BJ (cell line): ENCODE results near the gene SEC14L5. TPM values are rescaled to one million over a fixed set of nuclear protein-coding genes. Genes with fewer than 3 reads are reported as not detected.
"Not testable (repeated sequence)": the region's sequence is repeated elsewhere in the genome, so short reads cannot be mapped to it uniquely, and the experiment has no call there.

Experiments
- CTCF ChIA-PET: fragments of 350-600 bp; formaldehyde crosslinking; extraction: SDS; loops from one replicate; lab custom pipeline; 2021; ENCODE audit warnings: antibody characterized with exemption, inconsistent platforms; lab: Yijun Ruan, JAX
- POLR2A ChIA-PET: fragments of 300-600 bp; sonication (Branson Sonifier 250); formaldehyde crosslinking; extraction: SDS; loops from one replicate; lab custom pipeline; 2021; ENCODE audit warnings: antibody characterized with exemption; lab: Charles Lee
- DNase-seq: peaks from one replicate; pipeline ENCODE4 v3.0.0-alpha.2; 2011; ENCODE audit warnings: low read depth
- H3K27me3 ChIP-seq: 2 replicates; pipeline ENCODE4 v1.6.0; 2011; ENCODE audit warnings: low read length; ENCODE audit not compliant: control insufficient read depth, insufficient read depth
- H3K36me3 ChIP-seq: 2 replicates; pipeline ENCODE4 v1.5.1; 2011; ENCODE audit warnings: low read length; ENCODE audit not compliant: control insufficient read depth, insufficient read depth
- H3K4me3 ChIP-seq: 2 replicates; pipeline ENCODE4 v1.5.1; 2011; ENCODE audit warnings: low read depth, mild to moderate bottlenecking, control low read depth, low read length
- CTCF ChIP-seq: IDR thresholded peaks from 2 replicates; pipeline ENCODE4 v1.5.1; 2011; ENCODE audit warnings: low read depth, mild to moderate bottlenecking, control low read depth, inconsistent platforms, low read length, moderate library complexity; ENCODE audit not compliant: insufficient read depth
- polyA plus RNA-seq: library from polyadenylated mRNA; depleted of rRNA; stranded (reverse); fragments of >200 nt; gene quantifications from 2 replicates; pipeline ENCODE4 v1.2.3, GENCODE V29; 2011

Gene SEC14L5
- polyA plus RNA-seq, 1 experiment: not detected

- H3K36me3 ChIP-seq: no peaks in the 10 kb centered on the region
- no peak for DNase-seq
- CTCF ChIA-PET: no interaction called here
- POLR2A ChIA-PET: no interaction called here
- no peak for TF ChIP-seq CTCF
- H3K4me3 ChIP-seq: no peak overlapping the region
- no peaks in the 10 kb centered on the region; the same call in 1 of the 2 replicates for H3K27me3 ChIP-seq
Observed at GRCh38 chr16:5036228-5037156, 78.4 kb downstream of the SEC14L5 start.

DNA sequence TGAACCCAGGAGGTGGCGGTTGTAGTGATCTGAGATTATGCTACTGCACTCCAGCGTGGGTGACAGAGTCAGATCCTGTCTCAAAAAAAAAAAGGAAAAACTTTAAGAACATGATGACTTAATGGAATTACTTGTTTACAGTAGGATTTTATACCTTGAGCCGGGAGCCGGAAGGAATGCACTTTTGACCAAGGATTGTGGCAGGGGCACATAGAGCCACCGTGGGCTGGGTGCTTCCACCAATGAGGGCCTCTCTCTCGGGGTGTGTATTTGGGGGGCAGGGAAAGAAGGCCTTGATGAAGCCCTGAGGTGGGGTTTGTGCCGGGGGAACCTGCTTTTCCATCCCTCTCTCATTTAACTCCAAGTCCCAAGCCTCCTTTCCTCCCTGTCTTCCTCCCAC is 82.3 kb downstream of the SEC14L5 start:
- TF ChIP-seq CTCF: no peak
- Histone ChIP-seq H3K4me3 (no peak overlapping the region), H3K36me3 (no peaks in the 10 kb centered on the region), H3K27me3 (no peaks in the 10 kb centered on the region; the same call in none of the 2 replicates)
- ChIA-PET POLR2A (no interaction called here), CTCF (no interaction called here)
- DNase-seq: no peak

- TF ChIP-seq CTCF: no peak
- H3K36me3 ChIP-seq: no peaks in the 10 kb centered on the region
- POLR2A ChIA-PET: no interaction called here
- H3K4me3 ChIP-seq: no peak overlapping the region
- DNase-seq: no peak
- CTCF ChIA-PET: interaction anchor here (0.7 to 1.2 kb wide), 2 partner anchors 9 to 12 kb away, joined by 3 to 4 read pairs; no protein-coding TSS in a partner anchor
- no peaks in the 10 kb centered on the region; the same call in none of the 2 replicates for H3K27me3 ChIP-seq
Observed at GRCh38 chr16:5041600-5042133, 83.5 kb downstream of the SEC14L5 start.

DNA sequence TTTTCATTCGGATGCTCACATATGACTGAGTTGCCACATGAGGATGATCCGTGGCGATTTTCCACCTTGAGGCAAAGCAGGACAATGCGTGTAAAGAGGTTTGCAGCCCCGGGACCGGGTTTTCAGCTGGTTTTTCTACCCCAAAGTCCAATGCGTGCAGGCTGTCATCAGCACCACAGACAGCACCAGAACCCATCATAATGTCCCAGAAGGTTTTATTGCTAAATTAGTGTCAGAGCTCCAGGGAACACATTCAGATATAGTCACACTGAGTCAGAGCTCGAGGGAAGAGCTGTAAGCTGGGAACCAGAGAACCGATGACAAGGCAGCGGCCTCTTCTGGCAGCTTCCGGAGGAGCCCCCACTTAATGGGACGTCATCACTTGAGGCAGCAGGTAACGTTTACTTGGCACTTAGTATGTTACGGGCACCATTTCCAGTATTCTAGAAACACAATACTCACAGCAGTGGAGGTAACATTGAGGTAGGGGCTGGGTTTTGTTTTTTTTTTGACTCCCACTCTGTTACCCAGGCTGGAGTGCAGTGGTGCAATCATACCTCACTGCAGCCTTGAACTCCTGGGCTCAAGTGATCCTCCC is 84.5 kb downstream of the SEC14L5 start:
- Histone ChIP-seq H3K36me3 (no peaks in the 10 kb centered on the region), H3K27me3 (peaks cover 1% of the 10 kb centered on the region), H3K4me3 (no peak overlapping the region)
- DNase-seq: no peak
- TF ChIP-seq CTCF: 0 out of 2 replicates have a peak, but pooled peaks have one; percentile 15
- POLR2A ChIA-PET: no interaction called here
- CTCF ChIA-PET: interaction anchor here (0.9 to 1.2 kb wide), 2 partner anchors 9 to 10 kb away, joined by 3 to 4 read pairs; no protein-coding TSS in a partner anchor

- CTCF ChIA-PET: interaction anchor here (0.9 kb wide), 1 partner anchor 14 kb away, joined by 3 read pairs; no protein-coding TSS in a partner anchor
- DNase-seq: no peak
Observed at GRCh38 chr16:5044011-5044540, 85.9 kb downstream of the SEC14L5 start.

DNA sequence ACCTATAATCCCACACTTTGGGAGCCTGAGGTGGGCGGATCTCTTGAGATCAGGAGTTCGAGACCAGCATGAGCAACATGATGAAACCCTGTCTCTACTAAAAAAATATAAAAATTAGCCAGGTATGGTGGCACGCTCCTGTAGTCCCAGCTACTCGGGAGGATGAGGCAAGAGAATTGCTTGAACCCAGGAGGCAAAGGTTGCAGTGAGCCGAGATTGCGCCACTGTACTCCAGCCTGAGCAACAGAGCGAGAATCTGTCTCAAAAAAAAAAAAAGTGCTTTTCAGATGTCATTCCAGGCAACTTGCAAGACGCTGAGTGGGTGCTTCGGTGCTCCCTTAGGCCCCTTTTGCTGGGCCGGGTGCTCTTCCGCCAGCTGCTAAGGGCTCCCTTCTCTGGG is 86.5 kb downstream of the SEC14L5 start:
- CTCF ChIA-PET: interaction anchor here (0.9 kb wide), 1 partner anchor 14 kb away, joined by 3 read pairs; no protein-coding TSS in a partner anchor
- H3K27me3 ChIP-seq, POLR2A ChIA-PET, H3K4me3 ChIP-seq, DNase-seq, H3K36me3 ChIP-seq: not testable (repeated sequence)

More at GRCh38 chr16:5044011-5044540, 85.9 kb downstream of the SEC14L5 start:
- no peak for TF ChIP-seq CTCF
- Histone ChIP-seq H3K36me3 (no peaks in the 10 kb centered on the region), H3K27me3 (peaks cover 1% of the 10 kb centered on the region), H3K4me3 (no peak overlapping the region)
- POLR2A ChIA-PET: no interaction called here
